Trophoblast cell (in vitro differentiated cells and primary cell): ENCODE data around the gene IARS2.

ENCODE experiments used
- DNase-seq, 2 donors: peaks; one replicate each; pipeline ENCODE4 v3.0.0-alpha.2; 2016
- H2AFZ ChIP-seq: 2 replicates; pipeline ENCODE4 v1.6.1; 2013; ENCODE audit warnings: low read length, moderate library complexity, mild to moderate bottlenecking; ENCODE audit not compliant: insufficient read depth, poor library complexity
- H2AK5ac ChIP-seq: 2 replicates; pipeline ENCODE4 v1.6.1; 2013; ENCODE audit warnings: mild to moderate bottlenecking, low read length
- H2BK120ac ChIP-seq: 2 replicates; pipeline ENCODE4 v1.6.1; 2013; ENCODE audit warnings: low read length, mild to moderate bottlenecking, moderate library complexity; ENCODE audit not compliant: insufficient read depth, poor library complexity
- H2BK12ac ChIP-seq: 2 replicates; pipeline ENCODE4 v1.6.1; 2013; ENCODE audit warnings: mild to moderate bottlenecking, low read length, moderate library complexity
- H2BK5ac ChIP-seq: 2 replicates; pipeline ENCODE4 v1.6.1; 2013; ENCODE audit warnings: low read length, low read depth, moderate library complexity, mild to moderate bottlenecking; ENCODE audit not compliant: poor library complexity
- H3K14ac ChIP-seq: 2 replicates; pipeline ENCODE4 v1.6.1; 2013; ENCODE audit warnings: mild to moderate bottlenecking, low read length
- H3K18ac ChIP-seq: 2 replicates; pipeline ENCODE4 v1.6.1; 2013; ENCODE audit warnings: mild to moderate bottlenecking, low read length
- H3K23ac ChIP-seq: 2 replicates; pipeline ENCODE4 v1.6.1; 2013; ENCODE audit warnings: low read length
- H3K27ac ChIP-seq: 2 replicates; pipeline ENCODE4 v1.5.1; 2013; ENCODE audit warnings: low read depth, mild to moderate bottlenecking, inconsistent platforms, low read length, moderate library complexity
- H3K27me3 ChIP-seq: 2 replicates; pipeline ENCODE4 v1.6.1; 2013; ENCODE audit warnings: inconsistent platforms, mild to moderate bottlenecking, low read length, moderate library complexity; ENCODE audit not compliant: insufficient read depth
- H3K36me3 ChIP-seq, 2 experiments: 1 replicate in 1 of 2; 2 replicates in 1 of 2; pipeline ENCODE4 v1.6.1; 2013; ENCODE audit warnings: low read length in 2 of 2, mild to moderate bottlenecking in 2 of 2, moderate library complexity in 1 of 2; ENCODE audit not compliant: insufficient read depth in 2 of 2, control insufficient read depth in 1 of 2
- H3K4ac ChIP-seq: 2 replicates; pipeline ENCODE4 v1.6.1; 2013; ENCODE audit warnings: low read depth, mild to moderate bottlenecking, low read length, moderate library complexity
- H3K4me1 ChIP-seq, 2 experiments: 1 replicate in 1 of 2; 2 replicates in 1 of 2; pipeline ENCODE4 v1.6.1; 2013; ENCODE audit warnings: low read length in 2 of 2, mild to moderate bottlenecking in 2 of 2, moderate library complexity in 1 of 2; ENCODE audit not compliant: insufficient read depth in 2 of 2, control insufficient read depth in 1 of 2
- H3K4me2 ChIP-seq: 2 replicates; pipeline ENCODE4 v1.6.1; 2013; ENCODE audit warnings: inconsistent platforms, mild to moderate bottlenecking, low read length, moderate library complexity
- H3K4me3 ChIP-seq: 2 replicates; pipeline ENCODE4 v1.5.1; 2013; ENCODE audit warnings: mild to moderate bottlenecking, low read depth, low read length, inconsistent platforms
- H3K79me1 ChIP-seq: one replicate; pipeline ENCODE4 v1.6.1; 2013; ENCODE audit warnings: low read length
- H3K79me2 ChIP-seq: 2 replicates; pipeline ENCODE4 v1.6.1; 2013; ENCODE audit warnings: low read length, mild to moderate bottlenecking; ENCODE audit not compliant: control insufficient read depth, insufficient read depth, poor library complexity
- H3K9ac ChIP-seq: 2 replicates; pipeline ENCODE4 v1.6.1; 2013; ENCODE audit warnings: mild to moderate bottlenecking, low read length
- H3K9me3 ChIP-seq: 2 replicates; pipeline ENCODE4 v1.6.1; 2013; ENCODE audit warnings: low read depth, mild to moderate bottlenecking, control low read depth, inconsistent platforms, low read length; ENCODE audit not compliant: insufficient read depth
- H4K12ac ChIP-seq: 2 replicates; pipeline ENCODE4 v1.6.1; 2013; ENCODE audit warnings: low read depth, mild to moderate bottlenecking, low read length, moderate library complexity
- H4K8ac ChIP-seq: 2 replicates; pipeline ENCODE4 v1.6.1; 2013; ENCODE audit warnings: low read depth, mild to moderate bottlenecking, low read length, moderate library complexity
- H4K91ac ChIP-seq: one replicate; pipeline ENCODE4 v1.6.1; 2013; ENCODE audit warnings: low read depth, mild to moderate bottlenecking, low read length, moderate library complexity
- WGBS: extraction: QIAGEN DNeasy Blood & Tissue Kit; methylation state at CpG from one replicate; pipeline ENCODE4 v1.1.7; 2013; ENCODE audit warnings: missing lambda C conversion rate; ENCODE audit not compliant: insufficient read length, insufficient coverage; ENCODE audit errors: extremely low coverage; 5-methylcytosine and 5-hydroxymethylcytosine counted together

IARS2 gene

DNA sequence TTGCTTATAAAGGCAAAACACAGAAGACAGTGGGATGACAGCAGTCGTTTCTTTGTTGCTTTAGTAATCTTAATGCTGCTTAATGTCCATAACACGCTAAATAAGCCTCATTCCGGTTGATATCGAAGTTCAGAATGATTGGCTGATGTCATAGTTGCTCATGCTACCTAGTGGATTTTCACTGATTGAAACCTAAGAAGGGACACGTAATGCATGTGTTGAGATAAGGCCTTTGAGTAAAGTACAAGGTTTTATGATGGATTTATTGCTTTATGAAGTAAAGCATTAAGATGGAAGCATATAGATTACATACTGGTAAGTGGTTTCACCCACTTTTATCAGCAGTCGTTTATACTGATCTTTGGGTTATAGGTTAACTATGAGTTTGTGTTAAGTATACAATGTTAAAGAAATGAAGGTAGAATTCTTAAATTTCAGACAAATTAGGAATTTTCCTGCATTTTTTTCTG is 25.1 kb downstream of the IARS2 start:
- Histone ChIP-seq H3K79me2 (no peaks in the 10 kb centered on the region), H3K27ac (no peak overlapping the region), H2AFZ (no peak overlapping the region), H3K18ac (no peak overlapping the region), H3K23ac (no peak overlapping the region), H3K4ac (no peak overlapping the region), H2AK5ac (no peak overlapping the region), H3K9ac (no peak overlapping the region), H2BK120ac (no peak overlapping the region), H3K4me2 (no peak overlapping the region), H4K91ac (no peak overlapping the region), H3K9me3 (no peaks in the 10 kb centered on the region), H2BK5ac (no peak overlapping the region), H3K14ac (no peak overlapping the region), H3K36me3 (peaks cover 5 to 14% of the 10 kb centered on the region in 2 experiments), H3K79me1 (no peaks in the 10 kb centered on the region), H2BK12ac (no peak overlapping the region), H4K12ac (no peak overlapping the region), H3K27me3 (no peaks in the 10 kb centered on the region), H3K4me1 (no peaks in the 10 kb centered on the region), H4K8ac (no peak overlapping the region), H3K4me3 (no peak overlapping the region)
- no peak for DNase-seq
- WGBS: no CpG with 5 or more reads among the region's 6 CpGs

DNA sequence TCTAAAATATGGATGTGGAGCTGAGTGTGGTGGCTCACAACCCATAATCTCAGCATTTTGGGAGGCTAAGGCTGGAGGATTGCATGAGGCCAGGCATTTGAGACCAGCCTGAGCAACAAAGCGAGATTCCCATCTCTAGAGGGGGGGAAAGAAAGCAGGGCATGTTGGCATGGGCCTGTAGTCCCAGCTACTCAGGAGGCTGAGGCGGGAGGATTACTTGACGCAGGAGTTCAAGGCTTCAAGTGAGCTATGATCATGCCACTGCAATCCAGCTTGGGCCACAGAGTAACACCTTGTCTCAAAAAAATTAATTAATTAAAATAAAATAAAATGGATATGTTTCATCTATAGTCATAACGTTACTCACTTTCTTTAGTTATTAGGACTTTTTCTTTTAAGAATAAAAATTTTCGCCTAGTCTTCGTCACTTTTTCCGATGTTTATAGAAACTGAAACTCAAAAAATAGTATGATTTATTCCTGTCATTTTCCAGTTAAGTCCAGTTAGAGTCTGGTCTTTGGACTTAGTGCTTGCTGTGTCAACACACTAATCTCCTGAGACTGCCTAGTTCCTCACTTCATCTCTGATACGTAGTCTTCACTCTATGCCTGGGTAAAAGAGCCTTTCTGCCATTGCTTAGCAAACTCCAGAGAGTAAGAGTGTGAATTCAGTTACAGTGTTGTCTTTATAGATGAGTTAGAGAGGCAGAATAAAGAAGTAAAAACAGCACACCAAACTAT is 28.0 kb downstream of the IARS2 start:
- Histone ChIP-seq H2AK5ac (no peak overlapping the region), H3K4ac (no peak overlapping the region), H2AFZ (no peak overlapping the region), H3K14ac (no peak overlapping the region), H3K4me1 (no peaks in the 10 kb centered on the region), H3K79me1 (no peaks in the 10 kb centered on the region), H3K9me3 (no peaks in the 10 kb centered on the region), H2BK12ac (no peak overlapping the region), H4K12ac (no peak overlapping the region), H3K27me3 (no peaks in the 10 kb centered on the region), H3K18ac (no peak overlapping the region), H3K27ac (no peak overlapping the region), H3K4me3 (no peak overlapping the region), H3K4me2 (no peak overlapping the region), H2BK5ac (no peak overlapping the region), H4K91ac (no peak overlapping the region), H3K79me2 (no peaks in the 10 kb centered on the region), H3K23ac (no peak overlapping the region), H3K36me3 (peaks cover 2 to 5% of the 10 kb centered on the region in 2 experiments), H3K9ac (no peak overlapping the region), H2BK120ac (no peak overlapping the region), H4K8ac (no peak overlapping the region)
- WGBS: no CpG with 5 or more reads among the region's 8 CpGs
- no peak for DNase-seq

DNA sequence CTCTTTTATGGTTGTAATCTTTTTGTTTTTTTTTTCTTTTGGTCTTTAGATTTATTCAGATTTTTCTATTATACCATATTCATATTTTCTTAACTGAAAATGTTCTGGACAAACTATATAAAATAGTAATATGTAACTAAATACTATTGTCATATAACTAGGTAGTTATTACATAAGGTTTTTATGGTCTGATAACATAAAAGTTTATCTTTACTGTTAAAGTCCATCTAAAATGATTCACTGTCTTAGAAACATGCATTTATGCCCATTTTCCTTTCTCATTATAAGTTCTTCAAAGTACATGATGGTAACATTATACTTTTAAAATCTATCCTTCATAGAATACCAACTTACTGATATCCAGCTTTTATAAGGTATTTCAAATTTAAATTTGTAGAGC is 29.1 kb downstream of the IARS2 start:
- no peak overlapping the region for H4K12ac ChIP-seq
- no peak overlapping the region for H4K91ac ChIP-seq
- no peak overlapping the region for H4K8ac ChIP-seq
- no peak overlapping the region for H2BK5ac ChIP-seq
- no peaks in the 10 kb centered on the region for H3K27me3 ChIP-seq
- DNase-seq: no peak
- H3K14ac ChIP-seq: no peak overlapping the region
- H3K4ac ChIP-seq: no peak overlapping the region
- no peaks in the 10 kb centered on the region for H3K79me1 ChIP-seq
- no peak overlapping the region for H3K4me3 ChIP-seq
- no peak overlapping the region for H3K18ac ChIP-seq
- H3K9me3 ChIP-seq: no peaks in the 10 kb centered on the region
- no peak overlapping the region for H2BK12ac ChIP-seq
- no peak overlapping the region for H3K23ac ChIP-seq
- no peak overlapping the region for H2AFZ ChIP-seq
- no peak overlapping the region for H2AK5ac ChIP-seq
- peaks cover 3 to 7% of the 10 kb centered on the region in 2 experiments for H3K36me3 ChIP-seq
- no peak overlapping the region for H3K4me2 ChIP-seq
- no peaks in the 10 kb centered on the region for H3K79me2 ChIP-seq
- no peak overlapping the region for H2BK120ac ChIP-seq
- no peak overlapping the region for H3K9ac ChIP-seq
- H3K27ac ChIP-seq: no peak overlapping the region
- H3K4me1 ChIP-seq: no peaks in the 10 kb centered on the region

DNA sequence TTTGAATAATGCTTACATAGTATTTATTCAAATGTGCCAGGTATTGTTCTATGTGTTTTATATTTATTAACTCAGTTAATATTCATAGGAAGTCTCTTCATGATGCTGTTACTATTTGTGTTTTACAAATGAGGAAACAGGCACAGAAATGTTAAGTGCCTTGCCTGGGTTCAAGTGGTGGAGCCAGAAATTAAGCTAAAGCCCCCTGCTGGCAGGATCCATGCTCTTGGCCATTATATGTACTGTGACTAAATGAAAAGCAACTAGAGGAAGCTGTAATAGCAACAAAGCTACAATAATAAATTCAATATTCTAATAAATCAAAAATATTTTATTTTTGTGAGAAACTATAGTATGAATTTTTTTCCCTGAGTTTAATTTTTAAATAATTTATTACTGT is 30.0 kb downstream of the IARS2 start:
- H3K4me3 ChIP-seq: no peak overlapping the region
- no peak overlapping the region for H4K8ac ChIP-seq
- no peak overlapping the region for H3K23ac ChIP-seq
- H3K4me1 ChIP-seq: no peaks in the 10 kb centered on the region
- no peak overlapping the region for H3K4ac ChIP-seq
- H2AK5ac ChIP-seq: no peak overlapping the region
- no peak overlapping the region for H3K9ac ChIP-seq
- no peak overlapping the region for H3K14ac ChIP-seq
- DNase-seq: peak in 1 of 2 donors; percentile 25
- no peaks in the 10 kb centered on the region for H3K9me3 ChIP-seq
- no peaks in the 10 kb centered on the region for H3K27me3 ChIP-seq
- no peak overlapping the region for H3K27ac ChIP-seq
- H4K91ac ChIP-seq: no peak overlapping the region
- H2BK120ac ChIP-seq: no peak overlapping the region
- no peaks in the 10 kb centered on the region for H3K79me2 ChIP-seq
- H2BK5ac ChIP-seq: no peak overlapping the region
- no peak overlapping the region for H2AFZ ChIP-seq
- no peaks in the 10 kb centered on the region for H3K79me1 ChIP-seq
- H3K4me2 ChIP-seq: no peak overlapping the region
- H3K18ac ChIP-seq: no peak overlapping the region
- no peak overlapping the region for H2BK12ac ChIP-seq
- H3K36me3 ChIP-seq: peaks cover 3 to 9% of the 10 kb centered on the region in 2 experiments
- no peak overlapping the region for H4K12ac ChIP-seq
